ENCODE data around the gene PLD5. TPM values are rescaled to one million over a fixed set of nuclear protein-coding genes. Genes with fewer than 3 reads are reported as not detected.
"Not testable (repeated sequence)": the region's sequence is repeated elsewhere in the genome, so short reads cannot be mapped to it uniquely, and the experiment has no call there.

Gene PLD5
- total and polyA plus RNA-seq, 3 donors from 2014 or later, result 0.63 to 1.7 (median 0.81) TPM

GRCh38 chr1:242212401-242212800 is 312.1 kb downstream of the PLD5 start:
- 82 to 87% methylated on average over 12 of the region's 12 CpGs for WGBS, 2 donors
- intact Hi-C loops (cut with DNase I; ENCODE audit: low total_unique reads), result no loop called here

GRCh38 chr1:242211254-242212022 is 313.1 kb downstream of the PLD5 start:
- no peaks in the 10 kb centered on the region for H3K36me3 ChIP-seq (ENCODE audit: low read depth, missing control alignments)
- no peaks in the 10 kb centered on the region for H3K9me3 ChIP-seq
- 79 to 84% methylated on average over 11 of the region's 11 CpGs for WGBS, 2 donors
- H3K27me3 ChIP-seq, result no peaks in the 10 kb centered on the region
- no peaks in the 10 kb centered on the region for H3K4me1 ChIP-seq
- TF ChIP-seq, protein P1, sequence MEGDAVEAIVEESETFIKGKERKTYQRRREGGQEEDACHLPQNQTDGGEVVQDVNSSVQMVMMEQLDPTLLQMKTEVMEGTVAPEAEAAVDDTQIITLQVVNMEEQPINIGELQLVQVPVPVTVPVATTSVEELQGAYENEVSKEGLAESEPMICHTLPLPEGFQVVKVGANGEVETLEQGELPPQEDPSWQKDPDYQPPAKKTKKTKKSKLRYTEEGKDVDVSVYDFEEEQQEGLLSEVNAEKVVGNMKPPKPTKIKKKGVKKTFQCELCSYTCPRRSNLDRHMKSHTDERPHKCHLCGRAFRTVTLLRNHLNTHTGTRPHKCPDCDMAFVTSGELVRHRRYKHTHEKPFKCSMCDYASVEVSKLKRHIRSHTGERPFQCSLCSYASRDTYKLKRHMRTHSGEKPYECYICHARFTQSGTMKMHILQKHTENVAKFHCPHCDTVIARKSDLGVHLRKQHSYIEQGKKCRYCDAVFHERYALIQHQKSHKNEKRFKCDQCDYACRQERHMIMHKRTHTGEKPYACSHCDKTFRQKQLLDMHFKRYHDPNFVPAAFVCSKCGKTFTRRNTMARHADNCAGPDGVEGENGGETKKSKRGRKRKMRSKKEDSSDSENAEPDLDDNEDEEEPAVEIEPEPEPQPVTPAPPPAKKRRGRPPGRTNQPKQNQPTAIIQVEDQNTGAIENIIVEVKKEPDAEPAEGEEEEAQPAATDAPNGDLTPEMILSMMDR (IDR thresholded peaks at IDR 0.05), result no peak
- TF ChIP-seq POLR2A (IDR thresholded peaks at IDR 0.05), result no peak
- H3K4me3 ChIP-seq, result no peak overlapping the region
- no peak for DNase-seq
- H3K27ac ChIP-seq, result no peak overlapping the region
- intact Hi-C loops (cut with DNase I; ENCODE audit: low total_unique reads), result no loop called here

More at GRCh38 chr1:242212401-242212800, 312.1 kb downstream of the PLD5 start:
- H3K9me3 ChIP-seq, result no peaks in the 10 kb centered on the region
- no peak for DNase-seq
- H3K4me3 ChIP-seq, result no peak overlapping the region
- no peaks in the 10 kb centered on the region for H3K4me1 ChIP-seq
- H3K27ac ChIP-seq, result no peak overlapping the region
- no peak for TF ChIP-seq POLR2A (IDR thresholded peaks at IDR 0.05)
- TF ChIP-seq, protein P1 (IDR thresholded peaks at IDR 0.05), result no peak
- no peaks in the 10 kb centered on the region for H3K36me3 ChIP-seq (ENCODE audit: low read depth, missing control alignments)
- H3K27me3 ChIP-seq, result no peaks in the 10 kb centered on the region

GRCh38 chr1:242210316-242210715 is 314.2 kb downstream of the PLD5 start:
- DNase-seq; H3K4me1 ChIP-seq; H3K9me3 ChIP-seq; H3K27me3 ChIP-seq; intact Hi-C loops (cut with DNase I; ENCODE audit: low total_unique reads); H3K27ac ChIP-seq; H3K36me3 ChIP-seq (ENCODE audit: low read depth, missing control alignments); H3K4me3 ChIP-seq: not testable (repeated sequence)
- 84 to 86% methylated on average over 7 of the region's 7 CpGs for WGBS, 2 donors

DNA sequence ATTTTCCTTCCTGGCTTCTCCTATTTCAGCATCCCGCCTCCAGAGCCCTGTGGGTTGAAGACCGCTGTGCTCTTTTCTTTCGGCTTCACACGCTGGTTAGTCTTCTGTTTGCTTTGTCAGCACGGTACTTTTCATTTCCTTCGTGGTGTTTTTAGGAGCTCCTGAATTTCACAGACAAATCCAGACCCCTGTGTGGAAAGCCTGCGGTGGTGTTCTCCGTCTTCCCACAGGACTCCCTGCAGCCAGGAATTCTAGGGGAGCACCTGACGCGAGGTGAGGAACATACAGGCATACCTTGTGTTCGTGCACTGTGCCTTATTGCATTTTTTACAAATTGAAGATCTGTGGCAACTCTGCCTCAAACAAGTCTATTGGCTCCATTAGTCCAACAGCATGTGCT is 315.4 kb downstream of the PLD5 start:
- 90% methylated on average over 11 of the region's 11 CpGs for WGBS, 2 donors
- H3K4me1 ChIP-seq, result no peaks in the 10 kb centered on the region
- no peak overlapping the region for H3K27ac ChIP-seq
- no peak for TF ChIP-seq POLR2A (IDR thresholded peaks at IDR 0.05)
- TF ChIP-seq, protein P1 (IDR thresholded peaks at IDR 0.05), result no peak
- no peak for DNase-seq
- H3K27me3 ChIP-seq, result no peaks in the 10 kb centered on the region
- no peaks in the 10 kb centered on the region for H3K36me3 ChIP-seq (ENCODE audit: low read depth, missing control alignments)
- H3K9me3 ChIP-seq, result no peaks in the 10 kb centered on the region
- no peak overlapping the region for H3K4me3 ChIP-seq
- intact Hi-C loops (cut with DNase I; ENCODE audit: low total_unique reads), result no loop called here

- H3K4me1 ChIP-seq, result no peaks in the 10 kb centered on the region
- no peak for TF ChIP-seq POLR2A (IDR thresholded peaks at IDR 0.05)
- TF ChIP-seq, protein P1 (IDR thresholded peaks at IDR 0.05), result no peak
- H3K4me3 ChIP-seq, result no peak overlapping the region
- H3K27ac ChIP-seq, result no peak overlapping the region
- no peaks in the 10 kb centered on the region for H3K36me3 ChIP-seq (ENCODE audit: low read depth, missing control alignments)
- DNase-seq, result no peak
- 95 to 97% methylated on average over 2 of the region's 2 CpGs for WGBS, 2 donors
- H3K9me3 ChIP-seq, result no peaks in the 10 kb centered on the region
- intact Hi-C loops (cut with DNase I; ENCODE audit: low total_unique reads), result no loop called here
- no peaks in the 10 kb centered on the region for H3K27me3 ChIP-seq
Measured at GRCh38 chr1:242208021-242208420, 316.5 kb downstream of the PLD5 start.

All from testis (tissue), 3 donors.